K562 (cell line): ENCODE measurements around the gene SP6. TPM values are rescaled to one million over a fixed set of nuclear protein-coding genes. Genes with fewer than 3 reads are reported as not detected.

ENCODE experiments used
- BCL6 ChIP-seq: fragments of 250-450 bp; sonication (Bioruptor Pico); IDR thresholded peaks from 2 replicates; pipeline ENCODE4 v1.4.0; 2020
- BMI1 ChIP-seq: fragments of 150-350 bp; IDR thresholded peaks from 2 replicates; pipeline ENCODE4 v1.6.1; 2014; ENCODE audit warnings: low read length
- GTF2E2 ChIP-seq: fragments of 200-800 bp; sonication (Bioruptor generic); IDR thresholded peaks from 2 replicates; pipeline ENCODE4 v1.6.1; 2016; ENCODE audit warnings: missing genetic modification characterization, missing compliant biosample characterization
- HMG20B ChIP-seq: fragments of 250-450 bp; sonication (Bioruptor Pico); IDR thresholded peaks from 2 replicates; pipeline ENCODE4 v1.5.0; 2021; ENCODE audit warnings: mild to moderate bottlenecking
- IRF2 ChIP-seq: sonication (generic); formaldehyde crosslinking; IDR thresholded peaks from 2 replicates; pipeline ENCODE4 v1.8.1; 2022; ENCODE audit warnings: mild to moderate bottlenecking, missing genetic modification reagents
- KAT8 ChIP-seq: fragments of 450-650 bp; IDR thresholded peaks from 2 replicates; pipeline ENCODE4 v1.6.1; 2016; ENCODE audit warnings: low read depth, mild to moderate bottlenecking
- KLF16 ChIP-seq: IDR thresholded peaks from 2 replicates; pipeline ENCODE4 v1.6.1; 2016; ENCODE audit warnings: antibody characterized with exemption
- LCOR ChIP-seq: sonication (generic); formaldehyde crosslinking; IDR thresholded peaks from 2 replicates; pipeline ENCODE4 v1.8.0; 2022; ENCODE audit warnings: mild to moderate bottlenecking, missing genetic modification reagents
- SREBF2 ChIP-seq: sonication (generic); formaldehyde crosslinking; IDR thresholded peaks from 2 replicates; pipeline ENCODE4 v1.4.0; 2020; ENCODE audit warnings: mild to moderate bottlenecking, missing genetic modification reagents
- TBP ChIP-seq: optimal IDR thresholded peaks from 2 replicates; pipeline ENCODE3; 2011; ENCODE audit warnings: low read depth, low read length, improper control_type of control experiment
- TCFL5 ChIP-seq: fragments of 250-450 bp; sonication (Bioruptor Pico); conservative IDR thresholded peaks from 2 replicates; pipeline ENCODE4 v1.6.1; 2021; ENCODE audit warnings: mild to moderate bottlenecking, moderate library complexity, matching md5 sums
- TSC22D4 ChIP-seq: fragments of 450-650 bp; IDR thresholded peaks from 2 replicates; pipeline ENCODE4 v1.6.1; 2016; ENCODE audit warnings: missing genetic modification characterization, missing biosample characterization, control low read depth
- XRCC5 ChIP-seq: fragments of 200-400 bp; formaldehyde crosslinking; IDR thresholded peaks from 2 replicates; pipeline ENCODE4 v1.6.1; 2017; ENCODE audit warnings: low read depth, mild to moderate bottlenecking, low read length
- polyA plus RNA-seq, 8 experiments: library from polyadenylated mRNA; depleted of rRNA in 4 of 8; stranded (reverse) in 5 of 8; unstranded in 3 of 8; fragments of >200 nt; fragmentation: Nextera tagmentation in 2 of 8; fragmentation: Illumina TruSeq in 1 of 8; extraction: Ambion mirVana in 2 of 8; extraction: Trizol in 1 of 8; gene quantifications; 2 replicates each; pipeline versions ENCODE4 v1.2.1 to v1.2.3, GENCODE V29; 2011 to 2014; ENCODE audit warnings: inconsistent platforms in 1 of 8, missing spikeins in 1 of 8
- total RNA-seq, 7 experiments: library from RNA; depleted of rRNA in 6 of 7; stranded (reverse); fragments of >200 nt in 6 of 7; fragmentation: Illumina TruSeq in 2 of 7; extraction: Trizol in 2 of 7; gene quantifications; 2 replicates each; pipeline versions ENCODE4 v1.2.1 to v1.2.3, GENCODE V29; 2011 to 2021; ENCODE audit warnings: low replicate concordance in 1 of 7
- TF ChIP-seq, protein P1 (sequence below), 2 experiments: IDR thresholded peaks; 2 replicates each; pipeline ENCODE4 v1.6.1; 2012; ENCODE audit warnings: improper control_type of control experiment in 2 of 2, low read depth in 2 of 2, low read length in 2 of 2, borderline replicate concordance in 1 of 2
- TF ChIP-seq, protein P2 (sequence below): sonication (generic); formaldehyde crosslinking; IDR thresholded peaks from 2 replicates; pipeline ENCODE4 v1.8.0; 2022; ENCODE audit warnings: mild to moderate bottlenecking, missing genetic modification reagents
- TF ChIP-seq, protein P3 (sequence below): fragments of 450-650 bp; IDR thresholded peaks from 2 replicates; pipeline ENCODE4 v1.6.1; 2018; ENCODE audit warnings: mild to moderate bottlenecking, low read depth; ENCODE audit not compliant: partially characterized antibody
- TF ChIP-seq, protein P4 (sequence below): conservative IDR thresholded peaks from 2 replicates; pipeline ENCODE4 v1.6.1; 2011; ENCODE audit warnings: low read depth, mild to moderate bottlenecking, low read length; ENCODE audit not compliant: control insufficient read depth
- TF ChIP-seq, protein P5 (sequence below): fragments of 150-350 bp; conservative IDR thresholded peaks from 2 replicates; pipeline ENCODE4 v1.6.1; 2014; ENCODE audit warnings: low read length

SP6 gene
- total and polyA plus RNA-seq, 9 of the 15 experiments (the other 6 are each of a cell fraction or from before 2014, with no cell fraction given), result 0.11 to 7.9 (median 2.2) TPM

DNA sequence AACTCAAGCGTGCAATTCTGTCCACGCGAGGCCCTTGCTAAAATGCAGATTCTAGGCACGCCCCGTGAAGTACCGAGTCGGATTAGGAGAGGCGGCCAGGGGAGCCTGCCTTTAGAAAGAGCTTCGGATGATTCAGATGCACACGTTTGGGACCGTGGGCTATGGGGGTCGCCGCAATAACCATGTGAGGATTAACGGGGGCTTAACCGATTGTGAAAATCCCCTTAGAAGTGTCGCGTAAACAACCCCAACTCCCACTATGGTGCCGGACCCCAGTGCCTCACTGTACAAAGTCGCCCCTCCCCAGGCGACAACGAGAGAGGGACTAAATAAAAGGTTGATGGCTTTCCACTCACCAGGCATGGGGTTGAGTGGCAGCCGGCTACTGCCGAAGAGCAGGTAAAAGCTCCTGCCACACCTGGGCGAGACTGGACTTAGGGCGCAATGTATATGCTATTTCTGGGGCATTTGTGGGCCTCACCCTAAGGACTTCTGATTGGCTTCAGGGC, 44.4 kb upstream of the SP6 start (continued):
- TF ChIP-seq, protein P1, sequence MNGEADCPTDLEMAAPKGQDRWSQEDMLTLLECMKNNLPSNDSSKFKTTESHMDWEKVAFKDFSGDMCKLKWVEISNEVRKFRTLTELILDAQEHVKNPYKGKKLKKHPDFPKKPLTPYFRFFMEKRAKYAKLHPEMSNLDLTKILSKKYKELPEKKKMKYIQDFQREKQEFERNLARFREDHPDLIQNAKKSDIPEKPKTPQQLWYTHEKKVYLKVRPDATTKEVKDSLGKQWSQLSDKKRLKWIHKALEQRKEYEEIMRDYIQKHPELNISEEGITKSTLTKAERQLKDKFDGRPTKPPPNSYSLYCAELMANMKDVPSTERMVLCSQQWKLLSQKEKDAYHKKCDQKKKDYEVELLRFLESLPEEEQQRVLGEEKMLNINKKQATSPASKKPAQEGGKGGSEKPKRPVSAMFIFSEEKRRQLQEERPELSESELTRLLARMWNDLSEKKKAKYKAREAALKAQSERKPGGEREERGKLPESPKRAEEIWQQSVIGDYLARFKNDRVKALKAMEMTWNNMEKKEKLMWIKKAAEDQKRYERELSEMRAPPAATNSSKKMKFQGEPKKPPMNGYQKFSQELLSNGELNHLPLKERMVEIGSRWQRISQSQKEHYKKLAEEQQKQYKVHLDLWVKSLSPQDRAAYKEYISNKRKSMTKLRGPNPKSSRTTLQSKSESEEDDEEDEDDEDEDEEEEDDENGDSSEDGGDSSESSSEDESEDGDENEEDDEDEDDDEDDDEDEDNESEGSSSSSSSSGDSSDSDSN (IDR thresholded peaks at IDR 0.05; ENCODE audit: borderline replicate concordance in 1 of 2, low read depth in 2 of 2, low read length in 2 of 2), result 0 out of 4 replicates have a peak, but pooled peaks of 1 of the 2 experiments have one; percentile 21
- TF ChIP-seq BMI1 (no peak), TSC22D4 (tag) (no peak), TBP (peak; percentile 94), KAT8 (no peak), GTF2E2 (tag) (0 out of 2 replicates have a peak, but pooled peaks have one; percentile 76), SREBF2 (CRISPR knock-in tag) (no peak), XRCC5 (no peak), HMG20B (CRISPR knock-in tag) (no peak), KLF16 (no peak), LCOR (0 out of 2 replicates have a peak, but pooled peaks have one; percentile 24), TCFL5 (no peak), BCL6 (CRISPR knock-in tag) (0 out of 2 replicates have a peak, but pooled peaks have one; percentile 33), IRF2 (CRISPR knock-in tag) (no peak)
- TF ChIP-seq, protein P2, sequence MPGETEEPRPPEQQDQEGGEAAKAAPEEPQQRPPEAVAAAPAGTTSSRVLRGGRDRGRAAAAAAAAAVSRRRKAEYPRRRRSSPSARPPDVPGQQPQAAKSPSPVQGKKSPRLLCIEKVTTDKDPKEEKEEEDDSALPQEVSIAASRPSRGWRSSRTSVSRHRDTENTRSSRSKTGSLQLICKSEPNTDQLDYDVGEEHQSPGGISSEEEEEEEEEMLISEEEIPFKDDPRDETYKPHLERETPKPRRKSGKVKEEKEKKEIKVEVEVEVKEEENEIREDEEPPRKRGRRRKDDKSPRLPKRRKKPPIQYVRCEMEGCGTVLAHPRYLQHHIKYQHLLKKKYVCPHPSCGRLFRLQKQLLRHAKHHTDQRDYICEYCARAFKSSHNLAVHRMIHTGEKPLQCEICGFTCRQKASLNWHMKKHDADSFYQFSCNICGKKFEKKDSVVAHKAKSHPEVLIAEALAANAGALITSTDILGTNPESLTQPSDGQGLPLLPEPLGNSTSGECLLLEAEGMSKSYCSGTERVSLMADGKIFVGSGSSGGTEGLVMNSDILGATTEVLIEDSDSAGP (CRISPR knock-in tag), result peak; percentile 49; the same call in 1 of the 2 replicates
- TF ChIP-seq, protein P3, sequence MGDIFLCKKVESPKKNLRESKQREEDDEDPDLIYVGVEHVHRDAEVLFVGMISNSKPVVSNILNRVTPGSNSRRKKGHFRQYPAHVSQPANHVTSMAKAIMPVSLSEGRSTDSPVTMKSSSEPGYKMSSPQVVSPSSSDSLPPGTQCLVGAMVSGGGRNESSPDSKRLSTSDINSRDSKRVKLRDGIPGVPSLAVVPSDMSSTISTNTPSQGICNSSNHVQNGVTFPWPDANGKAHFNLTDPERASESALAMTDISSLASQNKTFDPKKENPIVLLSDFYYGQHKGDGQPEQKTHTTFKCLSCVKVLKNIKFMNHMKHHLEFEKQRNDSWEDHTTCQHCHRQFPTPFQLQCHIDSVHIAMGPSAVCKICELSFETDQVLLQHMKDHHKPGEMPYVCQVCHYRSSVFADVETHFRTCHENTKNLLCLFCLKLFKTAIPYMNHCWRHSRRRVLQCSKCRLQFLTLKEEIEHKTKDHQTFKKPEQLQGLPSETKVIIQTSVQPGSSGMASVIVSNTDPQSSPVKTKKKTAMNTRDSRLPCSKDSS, result no peak
- TF ChIP-seq, protein P4, sequence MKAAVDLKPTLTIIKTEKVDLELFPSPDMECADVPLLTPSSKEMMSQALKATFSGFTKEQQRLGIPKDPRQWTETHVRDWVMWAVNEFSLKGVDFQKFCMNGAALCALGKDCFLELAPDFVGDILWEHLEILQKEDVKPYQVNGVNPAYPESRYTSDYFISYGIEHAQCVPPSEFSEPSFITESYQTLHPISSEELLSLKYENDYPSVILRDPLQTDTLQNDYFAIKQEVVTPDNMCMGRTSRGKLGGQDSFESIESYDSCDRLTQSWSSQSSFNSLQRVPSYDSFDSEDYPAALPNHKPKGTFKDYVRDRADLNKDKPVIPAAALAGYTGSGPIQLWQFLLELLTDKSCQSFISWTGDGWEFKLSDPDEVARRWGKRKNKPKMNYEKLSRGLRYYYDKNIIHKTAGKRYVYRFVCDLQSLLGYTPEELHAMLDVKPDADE, result no peak
- TF ChIP-seq, protein P5, sequence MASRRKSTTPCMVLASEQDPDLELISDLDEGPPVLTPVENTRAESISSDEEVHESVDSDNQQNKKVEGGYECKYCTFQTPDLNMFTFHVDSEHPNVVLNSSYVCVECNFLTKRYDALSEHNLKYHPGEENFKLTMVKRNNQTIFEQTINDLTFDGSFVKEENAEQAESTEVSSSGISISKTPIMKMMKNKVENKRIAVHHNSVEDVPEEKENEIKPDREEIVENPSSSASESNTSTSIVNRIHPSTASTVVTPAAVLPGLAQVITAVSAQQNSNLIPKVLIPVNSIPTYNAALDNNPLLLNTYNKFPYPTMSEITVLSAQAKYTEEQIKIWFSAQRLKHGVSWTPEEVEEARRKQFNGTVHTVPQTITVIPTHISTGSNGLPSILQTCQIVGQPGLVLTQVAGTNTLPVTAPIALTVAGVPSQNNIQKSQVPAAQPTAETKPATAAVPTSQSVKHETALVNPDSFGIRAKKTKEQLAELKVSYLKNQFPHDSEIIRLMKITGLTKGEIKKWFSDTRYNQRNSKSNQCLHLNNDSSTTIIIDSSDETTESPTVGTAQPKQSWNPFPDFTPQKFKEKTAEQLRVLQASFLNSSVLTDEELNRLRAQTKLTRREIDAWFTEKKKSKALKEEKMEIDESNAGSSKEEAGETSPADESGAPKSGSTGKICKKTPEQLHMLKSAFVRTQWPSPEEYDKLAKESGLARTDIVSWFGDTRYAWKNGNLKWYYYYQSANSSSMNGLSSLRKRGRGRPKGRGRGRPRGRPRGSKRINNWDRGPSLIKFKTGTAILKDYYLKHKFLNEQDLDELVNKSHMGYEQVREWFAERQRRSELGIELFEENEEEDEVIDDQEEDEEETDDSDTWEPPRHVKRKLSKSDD, result no peak
